Endothelial cell of umbilical vein (primary cell): ENCODE results near the gene S100A4. TPM values are rescaled to one million over a fixed set of nuclear protein-coding genes. Genes with fewer than 3 reads are reported as not detected.

ENCODE experiments used
- BruUV-seq: library from RNA; stranded (reverse); fragments of 400-500 nt; replicated peaks from 2 replicates; lab custom pipeline; 2021; lab: Mats Ljungman, UMichigan
- CTCF ChIA-PET: fragments of 300-600, 350-600 bp; sonication (Branson Sonifier 250); formaldehyde crosslinking; loops from one replicate; lab custom pipeline; 2021; ENCODE audit warnings: antibody characterized with exemption, inconsistent platforms; lab: Charles Lee
- POLR2A ChIA-PET: fragments of 300-600, 350-600 bp; sonication (Branson Sonifier 250); formaldehyde crosslinking; loops from one replicate; lab custom pipeline; 2021; ENCODE audit warnings: antibody characterized with exemption, inconsistent platforms; lab: Charles Lee
- DNase-seq: peaks from one replicate; pipeline ENCODE4 v3.0.0-alpha.2; 2011; ENCODE audit warnings: low read depth, low spot score
- FAIRE-seq: peaks from 2 replicates; lab custom pipeline; 2011; peaks lifted over from hg19 to GRCh38; lab: Jason Lieb, UNC
- H2AFZ ChIP-seq: 2 replicates; pipeline ENCODE4 v1.6.0; 2012; ENCODE audit warnings: low read depth, low read length, control low read depth, inconsistent platforms
- H3K27ac ChIP-seq: 2 replicates; pipeline ENCODE4 v1.5.1; 2011; ENCODE audit warnings: low read depth, mild to moderate bottlenecking, control low read depth, low read length, moderate library complexity; ENCODE audit not compliant: insufficient read depth
- H3K27me3 ChIP-seq, 2 experiments: 2 replicates each; pipeline versions ENCODE4 v1.6.0 to v1.6.1; 2011; ENCODE audit warnings: low read length in 2 of 2, mixed read lengths in 1 of 2; ENCODE audit not compliant: control insufficient read depth in 2 of 2, insufficient read depth in 2 of 2
- H3K36me3 ChIP-seq, 2 experiments: 2 replicates in 1 of 2; 3 replicates in 1 of 2; pipeline ENCODE4 v1.5.1; 2011; ENCODE audit warnings: low read length in 2 of 2, mild to moderate bottlenecking in 1 of 2, moderate library complexity in 1 of 2; ENCODE audit not compliant: control insufficient read depth in 2 of 2, insufficient read depth in 2 of 2; ENCODE audit errors: extremely low read depth in 1 of 2
- H3K4me1 ChIP-seq: 3 replicates; pipeline ENCODE4 v1.5.1; 2011; ENCODE audit warnings: mild to moderate bottlenecking, low read length; ENCODE audit not compliant: control insufficient read depth, insufficient read depth; ENCODE audit errors: extremely low read depth
- H3K4me2 ChIP-seq: 2 replicates; pipeline ENCODE4 v1.6.1; 2011; ENCODE audit warnings: low read length, control low read depth, mixed read lengths; ENCODE audit not compliant: insufficient read depth
- H3K4me3 ChIP-seq, 3 experiments: fragments of 200-600 bp in 1 of 3; sonication (generic), shearing (Covaris generic) in 1 of 3; replicated peaks in 1 of 3; 2 replicates each; pipeline ENCODE4 v1.5.1; 2011 to 2016; ENCODE audit warnings: control low read depth in 3 of 3, low read length in 3 of 3, mild to moderate bottlenecking in 2 of 3, inconsistent platforms in 1 of 3, low read depth in 1 of 3, moderate library complexity in 1 of 3; ENCODE audit not compliant: insufficient read depth in 1 of 3
- H3K79me2 ChIP-seq: 2 replicates; pipeline ENCODE4 v1.6.0; 2012; ENCODE audit warnings: low read length, inconsistent platforms; ENCODE audit not compliant: control insufficient read depth, insufficient read depth
- H3K9ac ChIP-seq: replicated peaks from 2 replicates; pipeline ENCODE3; 2011; ENCODE audit warnings: low read length, control low read depth; ENCODE audit not compliant: insufficient read depth; ENCODE audit errors: extremely low read depth
- H3K9me1 ChIP-seq: replicated peaks from 3 replicates; pipeline ENCODE4 v1.6.0; 2011; ENCODE audit warnings: mild to moderate bottlenecking, low read length; ENCODE audit not compliant: control insufficient read depth, insufficient read depth; ENCODE audit errors: extremely low read depth
- H3K9me3 ChIP-seq: replicated peaks from 2 replicates; pipeline ENCODE4 v1.5.1; 2012; ENCODE audit warnings: low read length, inconsistent platforms; ENCODE audit not compliant: control insufficient read depth, insufficient read depth
- H4K20me1 ChIP-seq: replicated peaks from 2 replicates; pipeline ENCODE3; 2011; ENCODE audit warnings: mild to moderate bottlenecking, low read length; ENCODE audit not compliant: control insufficient read depth, insufficient read depth; ENCODE audit errors: extremely low read depth
- EZH2 ChIP-seq: IDR thresholded peaks from 2 replicates; pipeline ENCODE4 v1.6.1; 2012; ENCODE audit warnings: borderline replicate concordance, low read depth, mild to moderate bottlenecking, moderate library complexity, low read length, inconsistent platforms; ENCODE audit not compliant: severe bottlenecking
- FOS ChIP-seq: IDR thresholded peaks from 2 replicates; pipeline ENCODE4 v1.6.1; 2011; ENCODE audit warnings: mild to moderate bottlenecking, low read length, moderate library complexity, borderline replicate concordance; ENCODE audit not compliant: insufficient read depth
- GATA2 ChIP-seq: IDR thresholded peaks from 2 replicates; pipeline ENCODE4 v1.7.0; 2011; ENCODE audit warnings: low read depth, mild to moderate bottlenecking, moderate library complexity, mixed read lengths, low read length; ENCODE audit not compliant: insufficient read length, insufficient read depth
- JUN ChIP-seq: IDR thresholded peaks from 2 replicates; pipeline ENCODE4 v1.6.1; 2011; ENCODE audit warnings: borderline replicate concordance, low read depth; ENCODE audit not compliant: insufficient read length, insufficient read depth
- MYC ChIP-seq: IDR thresholded peaks from one replicate; pipeline ENCODE4 v1.6.1; 2011; ENCODE audit warnings: mild to moderate bottlenecking, low read depth, low read length
- POLR2A ChIP-seq: IDR thresholded peaks from 2 replicates; pipeline ENCODE4 v1.6.1; 2012; ENCODE audit warnings: low read depth, mild to moderate bottlenecking, control low read depth, low read length
- POLR2AphosphoS5 ChIP-seq: IDR thresholded peaks from 2 replicates; pipeline ENCODE4 v1.6.1; 2012; ENCODE audit warnings: low read depth, mild to moderate bottlenecking, control low read depth, low read length, moderate library complexity; ENCODE audit not compliant: insufficient read depth
- dilution Hi-C: fragments of 300-500 bp; cut with MboI; formaldehyde crosslinking; loops from one replicate; pipeline ENCODE4 v1.15.0; 2019; ENCODE audit warnings: low sequenced_read_pairs; ENCODE audit not compliant: extremely low pct_ligation_motif_present
- intact Hi-C: fragments of 100-400 bp; cut with micrococcal nuclease; formaldehyde crosslinking; loops from one replicate; pipeline ENCODE4 v1.10.0; 2022
- polyA plus RNA-seq, 4 experiments: library from polyadenylated mRNA; depleted of rRNA in 3 of 4; stranded (reverse) in 3 of 4; unstranded in 1 of 4; fragments of >200 nt; gene quantifications; 2 replicates each; pipeline versions ENCODE4 v1.2.1 to v1.2.3, GENCODE V29; 2011 to 2012; ENCODE audit warnings: missing spikeins in 1 of 4
- total RNA-seq: library from RNA; stranded (reverse); gene quantifications from 2 replicates; pipeline ENCODE4 v1.2.3, GENCODE V29; 2021
- TF ChIP-seq, protein P1 (sequence below): IDR thresholded peaks from 2 replicates; pipeline ENCODE4 v1.6.1; 2011; ENCODE audit not compliant: insufficient read depth, insufficient read length
- TF ChIP-seq, protein P2 (sequence below), 2 donors: IDR thresholded peaks; 1 replicate in 1 of 2; 2 replicates in 1 of 2; pipeline ENCODE4 v1.5.1; 2011; ENCODE audit warnings: low read length in 2 of 2, mild to moderate bottlenecking in 2 of 2, moderate library complexity in 2 of 2, control low read depth in 1 of 2, inconsistent platforms in 1 of 2, low read depth in 1 of 2; ENCODE audit not compliant: insufficient read depth in 1 of 2; ENCODE audit errors: extremely low read depth in 1 of 2

The S100A4 gene
- total and polyA plus RNA-seq, 2 donors (not counting 3 experiments of a cell fraction or from before 2014, with no cell fraction given): 1.1 TPM; not detected in 1

DNA sequence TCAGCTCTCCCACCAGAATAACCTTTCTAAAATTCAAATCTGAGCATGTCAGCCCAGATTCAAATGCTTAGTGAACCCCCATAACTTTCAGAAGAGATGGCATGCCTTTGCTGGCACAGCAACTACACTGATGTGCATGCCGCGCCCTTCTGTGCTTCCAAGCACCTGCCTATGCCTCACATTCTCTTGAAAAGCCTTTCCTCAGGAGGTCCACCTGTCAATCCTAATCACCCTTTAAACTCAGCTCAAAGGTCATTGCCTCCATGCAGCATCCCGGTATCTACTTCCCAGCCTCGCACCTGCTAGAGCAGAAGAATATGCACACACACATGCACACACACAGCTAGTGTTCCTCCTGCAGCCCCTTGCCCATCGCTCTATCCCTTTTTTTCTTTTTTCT lies 25.3 kb upstream of the S100A4 start:
- no peak overlapping the region for H3K4me2 ChIP-seq
- H3K27ac ChIP-seq: no peak overlapping the region
- intact Hi-C loops: no loop called here
- no peak overlapping the region for H2AFZ ChIP-seq
- H3K9me1 ChIP-seq: no peaks in the 10 kb centered on the region
- no peaks in the 10 kb centered on the region for H3K27me3 ChIP-seq
- H3K4me3 ChIP-seq: no peak overlapping the region
- no TSS peak for BruUV-seq
- CTCF ChIA-PET: interaction anchor here (0.6 to 6.3 kb wide), 6 partner anchors 37 to 416 kb away, joined by 4 to 216 read pairs (median 100); partner anchors contain the start of genes S100A1, S100A13, S100A16 and S100A6
- no peaks in the 10 kb centered on the region for H4K20me1 ChIP-seq
- H3K79me2 ChIP-seq: no peaks in the 10 kb centered on the region
- TF ChIP-seq JUN: no peak
- no peak for TF ChIP-seq POLR2AphosphoS5
- no peak for TF ChIP-seq EZH2
- no peak for TF ChIP-seq MYC
- TF ChIP-seq GATA2: no peak
- TF ChIP-seq, protein P1, sequence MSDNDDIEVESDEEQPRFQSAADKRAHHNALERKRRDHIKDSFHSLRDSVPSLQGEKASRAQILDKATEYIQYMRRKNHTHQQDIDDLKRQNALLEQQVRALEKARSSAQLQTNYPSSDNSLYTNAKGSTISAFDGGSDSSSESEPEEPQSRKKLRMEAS: no peak
- TF ChIP-seq, protein P2, sequence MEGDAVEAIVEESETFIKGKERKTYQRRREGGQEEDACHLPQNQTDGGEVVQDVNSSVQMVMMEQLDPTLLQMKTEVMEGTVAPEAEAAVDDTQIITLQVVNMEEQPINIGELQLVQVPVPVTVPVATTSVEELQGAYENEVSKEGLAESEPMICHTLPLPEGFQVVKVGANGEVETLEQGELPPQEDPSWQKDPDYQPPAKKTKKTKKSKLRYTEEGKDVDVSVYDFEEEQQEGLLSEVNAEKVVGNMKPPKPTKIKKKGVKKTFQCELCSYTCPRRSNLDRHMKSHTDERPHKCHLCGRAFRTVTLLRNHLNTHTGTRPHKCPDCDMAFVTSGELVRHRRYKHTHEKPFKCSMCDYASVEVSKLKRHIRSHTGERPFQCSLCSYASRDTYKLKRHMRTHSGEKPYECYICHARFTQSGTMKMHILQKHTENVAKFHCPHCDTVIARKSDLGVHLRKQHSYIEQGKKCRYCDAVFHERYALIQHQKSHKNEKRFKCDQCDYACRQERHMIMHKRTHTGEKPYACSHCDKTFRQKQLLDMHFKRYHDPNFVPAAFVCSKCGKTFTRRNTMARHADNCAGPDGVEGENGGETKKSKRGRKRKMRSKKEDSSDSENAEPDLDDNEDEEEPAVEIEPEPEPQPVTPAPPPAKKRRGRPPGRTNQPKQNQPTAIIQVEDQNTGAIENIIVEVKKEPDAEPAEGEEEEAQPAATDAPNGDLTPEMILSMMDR (IDR thresholded peaks at IDR 0.05; ENCODE audit: extremely low read depth in 1 of 2, insufficient read depth in 1 of 2, low read depth in 1 of 2, low read length in 2 of 2): no peak
- TF ChIP-seq FOS: no peak
- no peak for TF ChIP-seq POLR2A
- no peaks in the 10 kb centered on the region for H3K9me3 ChIP-seq
- dilution Hi-C loops: no loop called here
- DNase-seq (no peak), FAIRE-seq (no peak)
- peaks cover 30% of the 10 kb centered on the region for H3K4me1 ChIP-seq
- no peak overlapping the region for H3K9ac ChIP-seq
- POLR2A ChIA-PET: interaction anchor here (1.1 kb wide), 1 partner anchor 63 kb away, joined by 3 read pairs; the partner anchor contains the start of gene CHTOP
- H3K36me3 ChIP-seq: no peaks in the 10 kb centered on the region
